CD4-positive, alpha-beta T cell treated with Interleukin-12 subunit alpha and Interleukin-12 subunit beta, for 1 hour (primary cell): ENCODE measurements around the gene GOLGA6A.
"Not testable (repeated sequence)": the region's sequence is repeated elsewhere in the genome, so short reads cannot be mapped to it uniquely, and the experiment has no call there.

Source experiments
- DNase-seq: peaks from one replicate; pipeline ENCODE4 v3.0.0-alpha.2; 2020

GOLGA6A gene

GRCh38 chr15:74099963-74100733 is 17.8 kb upstream of the GOLGA6A start:
- peak; percentile 67 for DNase-seq

- DNase-seq: not testable (repeated sequence)
These were observed 14.6 kb upstream of the GOLGA6A start for GRCh38 chr15:74096753-74097474.

- DNase-seq: not testable (repeated sequence)
These were observed 13.3 kb upstream of the GOLGA6A start for GRCh38 chr15:74095610-74096009.

- not testable (repeated sequence) for DNase-seq
These were observed 12.2 kb upstream of the GOLGA6A start for GRCh38 chr15:74094567-74094966.

GRCh38 chr15:74075781-74076180 is 6.6 kb downstream of the GOLGA6A start:
- DNase-seq: not testable (repeated sequence)

- DNase-seq: peak; percentile 40
These were observed 9.6 kb downstream of the GOLGA6A start for GRCh38 chr15:74072614-74073337.

- DNase-seq: not testable (repeated sequence)
These were observed 10.2 kb downstream of the GOLGA6A start for GRCh38 chr15:74072132-74072531.

GRCh38 chr15:74071645-74072044 is 10.7 kb downstream of the GOLGA6A start:
- DNase-seq: not testable (repeated sequence)

- DNase-seq: peak; percentile 49
These were observed 16.5 kb downstream of the GOLGA6A start for GRCh38 chr15:74065684-74066411.

GRCh38 chr15:74064822-74065221 is 17.5 kb downstream of the GOLGA6A start:
- not testable (repeated sequence) for DNase-seq

GRCh38 chr15:74064183-74064582 is 18.2 kb downstream of the GOLGA6A start:
- not testable (repeated sequence) for DNase-seq

- not testable (repeated sequence) for DNase-seq
These were observed 18.8 kb downstream of the GOLGA6A start for GRCh38 chr15:74063425-74064146.

GRCh38 chr15:74062671-74063070 is 19.7 kb downstream of the GOLGA6A start:
- DNase-seq: no peak

- DNase-seq: no peak
These were observed 20.1 kb downstream of the GOLGA6A start for GRCh38 chr15:74062236-74062635.

- no peak for DNase-seq
These were observed 22.1 kb downstream of the GOLGA6A start for GRCh38 chr15:74060251-74060650.

GRCh38 chr15:74059050-74059833 is 23.1 kb downstream of the GOLGA6A start:
- DNase-seq: not testable (repeated sequence)

- DNase-seq: not testable (repeated sequence)
These were observed 26.0 kb downstream of the GOLGA6A start for GRCh38 chr15:74056330-74056729.

GRCh38 chr15:74055804-74056203 is 26.5 kb downstream of the GOLGA6A start:
- DNase-seq: no peak

- DNase-seq: peak; percentile 71
These were observed 28.3 kb downstream of the GOLGA6A start for GRCh38 chr15:74053941-74054529.

GRCh38 chr15:74053517-74053916 is 28.8 kb downstream of the GOLGA6A start:
- no peak for DNase-seq
